GM21447 (cell line): Measurements from ENCODE around the gene PTGDR2.
"Not testable (repeated sequence)": the region's sequence is repeated elsewhere in the genome, so short reads cannot be mapped to it uniquely, and the experiment has no call there.

Experiments
- ATAC-seq: cut with Tn5 transposase; IDR thresholded peaks from one replicate; pipeline ENCODE4 v1.9.1; 2021; ENCODE audit not compliant: unreplicated experiment

PTGDR2 gene

DNA sequence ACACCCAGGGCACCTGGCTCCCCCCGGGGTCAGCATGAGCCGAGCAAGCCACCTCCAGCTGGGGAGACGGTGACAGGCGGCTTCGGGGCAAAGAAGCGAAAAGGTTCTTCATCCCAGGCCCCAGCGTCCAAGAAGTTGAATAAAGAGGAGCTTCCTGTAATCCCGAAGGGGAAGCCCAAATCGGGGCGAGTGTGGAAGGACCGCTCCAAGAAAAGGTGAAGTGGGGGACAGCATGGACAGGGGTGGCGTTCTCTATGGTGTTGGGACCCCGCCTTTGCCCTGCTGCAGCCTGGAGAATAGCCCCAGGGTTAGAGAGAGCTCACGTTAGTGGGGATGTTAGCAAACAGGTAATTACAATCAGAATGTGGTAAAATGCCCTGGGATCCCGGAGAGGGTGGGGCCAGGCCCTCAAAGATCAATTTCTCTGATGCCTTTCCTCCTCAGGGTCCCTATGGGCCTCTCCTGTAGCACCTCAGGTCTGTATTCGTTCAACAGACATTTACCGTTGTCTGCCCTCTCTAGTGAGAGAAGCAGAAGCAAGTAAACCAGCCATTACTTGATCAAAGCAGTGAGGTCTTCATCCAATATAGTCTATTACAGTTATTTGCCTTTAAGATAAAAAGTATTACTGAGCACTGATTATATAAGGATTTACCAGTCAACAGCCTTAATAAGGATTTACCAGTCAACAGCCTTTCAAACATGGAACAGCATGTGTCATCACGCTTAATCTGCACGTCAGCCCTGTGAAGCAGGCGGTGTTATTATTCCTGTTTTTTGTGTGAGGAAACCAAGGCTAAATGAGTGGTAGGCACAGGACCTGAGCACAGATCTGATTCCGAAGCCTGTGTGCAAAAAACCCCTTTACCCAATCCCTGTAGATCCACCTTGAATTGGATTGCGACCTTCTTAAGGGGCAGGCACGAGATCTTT is 12.8 kb downstream of the PTGDR2 start:
- ATAC-seq: peak; percentile 3

DNA sequence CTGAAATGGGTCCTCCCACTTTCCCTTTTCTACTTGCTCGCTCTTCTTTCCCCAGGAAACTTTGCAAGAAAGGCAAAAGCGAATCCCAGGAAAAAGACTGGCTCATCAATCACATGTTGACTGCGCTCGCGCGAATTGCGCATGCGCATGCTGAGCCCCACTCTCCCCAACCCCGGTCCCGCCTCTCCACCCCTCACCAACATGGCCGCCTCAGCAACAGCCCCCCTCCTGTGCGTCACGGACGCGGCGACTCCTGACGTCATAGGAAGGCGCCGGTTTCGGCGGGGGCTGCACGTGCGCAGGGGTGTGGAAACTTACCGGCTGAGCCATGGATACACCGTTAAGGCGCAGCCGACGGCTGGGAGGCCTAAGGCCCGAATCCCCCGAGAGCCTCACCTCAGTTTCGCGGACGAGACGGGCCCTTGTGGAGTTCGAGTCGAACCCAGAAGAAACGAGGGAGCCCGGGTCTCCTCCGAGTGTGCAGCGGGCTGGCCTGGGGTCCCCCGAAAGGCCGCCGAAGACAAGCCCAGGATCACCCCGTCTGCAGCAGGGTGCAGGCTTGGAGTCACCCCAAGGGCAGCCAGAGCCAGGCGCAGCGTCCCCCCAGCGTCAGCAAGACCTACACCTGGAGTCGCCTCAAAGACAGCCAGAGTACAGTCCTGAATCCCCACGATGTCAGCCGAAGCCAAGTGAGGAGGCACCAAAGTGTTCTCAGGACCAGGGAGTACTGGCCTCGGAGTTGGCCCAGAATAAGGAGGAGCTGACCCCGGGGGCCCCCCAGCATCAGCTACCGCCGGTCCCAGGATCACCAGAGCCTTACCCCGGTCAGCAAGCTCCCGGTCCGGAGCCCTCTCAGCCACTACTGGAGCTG is 13.7 kb downstream of the PTGDR2 start, which contains the start of gene CCDC86:
TSS of gene CCDC86 (plus strand) at position 317 of the 871 bp plus-strand sequence. CDS start at position 329, 12 bp downstream.
- peak; percentile 76 for ATAC-seq

DNA sequence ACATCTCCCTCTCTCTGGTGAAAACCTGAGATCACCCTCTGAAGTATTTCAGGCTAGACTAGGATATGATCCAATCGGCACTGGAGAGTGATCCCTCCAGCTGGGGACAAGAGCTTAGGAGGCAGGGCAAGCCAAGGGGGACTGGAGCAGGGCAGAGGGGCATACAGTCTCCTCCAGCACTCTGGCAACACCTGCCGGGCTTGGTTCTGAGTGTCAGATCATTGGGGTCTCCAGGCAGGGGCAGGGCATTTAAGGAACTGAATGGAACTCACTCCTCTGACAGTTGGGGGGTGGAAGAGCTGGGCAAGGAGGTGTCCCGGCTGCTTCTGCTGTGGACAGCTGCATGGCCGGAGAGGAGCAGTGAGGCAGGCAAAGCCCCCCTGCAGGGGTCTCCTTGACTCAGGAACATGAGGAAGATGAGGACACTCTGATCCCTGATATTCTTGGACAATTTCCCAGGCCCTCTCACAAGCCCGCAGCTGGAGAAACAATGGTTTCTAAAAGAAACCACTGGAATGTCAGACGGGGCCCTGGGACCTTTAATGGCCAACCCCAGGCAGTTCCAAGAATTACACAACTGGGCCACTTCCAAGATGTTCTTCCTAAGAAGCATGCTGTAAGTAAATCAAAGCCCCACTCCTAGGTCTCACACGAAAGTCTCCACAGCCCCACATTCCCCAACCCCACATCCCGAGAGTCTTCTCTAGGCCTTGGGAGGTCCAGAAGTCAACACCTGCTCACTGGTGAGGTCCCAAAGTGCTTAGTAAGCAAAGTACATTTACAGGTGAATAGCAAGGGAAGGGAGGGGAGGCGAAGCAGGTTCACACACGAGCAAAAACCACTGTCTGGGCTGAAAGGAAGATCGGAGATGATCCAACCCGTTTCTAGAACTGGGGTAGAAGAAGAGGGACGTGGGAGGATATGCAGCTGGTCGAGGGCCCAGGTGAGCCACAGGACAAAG is 15.0 kb downstream of the PTGDR2 start:
- no peak for ATAC-seq

DNA sequence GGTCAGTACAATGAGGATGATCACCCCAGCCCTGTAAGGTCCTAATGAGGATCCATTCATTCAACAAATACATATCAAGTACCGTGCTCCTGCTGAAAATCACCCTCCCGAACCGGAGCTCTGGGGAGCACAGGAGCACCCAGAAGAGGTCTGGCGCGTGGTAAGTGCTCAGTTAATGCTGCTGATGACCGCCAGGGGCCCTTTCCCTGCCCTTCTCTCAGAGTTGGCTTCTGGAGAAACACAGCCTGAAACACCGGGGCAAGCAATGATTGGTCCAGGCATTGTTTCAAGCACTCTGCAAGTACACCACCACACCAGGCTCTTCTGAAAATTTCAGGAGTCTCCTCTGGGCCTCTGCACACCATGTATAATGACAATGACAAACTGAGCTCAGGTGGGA is 17.6 kb downstream of the PTGDR2 start:
- no peak for ATAC-seq

DNA sequence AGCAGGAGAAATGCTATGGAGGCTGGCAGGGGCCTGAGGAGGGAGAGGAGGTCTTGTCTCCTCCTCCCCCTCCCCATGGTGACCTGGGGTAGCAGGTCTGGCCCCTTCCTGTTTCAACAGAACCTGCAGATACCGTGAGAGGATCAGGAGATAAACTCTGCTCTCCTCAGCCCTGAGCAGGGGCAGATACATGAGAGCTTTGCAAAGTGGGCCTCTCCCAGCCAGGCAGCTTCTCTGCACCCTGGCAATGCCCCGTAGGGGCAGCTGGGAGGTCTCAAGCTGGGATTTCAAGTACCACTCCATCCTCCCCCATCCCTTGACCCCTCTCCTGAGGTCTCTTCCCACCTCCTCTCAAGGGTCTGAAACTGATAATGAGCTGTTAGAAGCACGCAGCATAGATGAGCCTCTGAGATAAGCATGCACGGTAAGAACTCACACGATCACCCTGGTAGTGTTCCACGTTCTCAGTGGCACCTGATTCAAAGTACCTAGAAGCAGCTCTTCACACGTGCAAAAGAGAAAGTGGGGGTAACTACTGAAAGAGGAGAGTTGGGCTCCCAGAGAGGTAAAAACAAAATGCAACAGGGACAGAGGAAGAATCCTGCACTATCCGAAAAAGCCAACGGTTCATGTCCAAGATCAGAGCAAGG is 18.8 kb downstream of the PTGDR2 start:
- no peak for ATAC-seq

DNA sequence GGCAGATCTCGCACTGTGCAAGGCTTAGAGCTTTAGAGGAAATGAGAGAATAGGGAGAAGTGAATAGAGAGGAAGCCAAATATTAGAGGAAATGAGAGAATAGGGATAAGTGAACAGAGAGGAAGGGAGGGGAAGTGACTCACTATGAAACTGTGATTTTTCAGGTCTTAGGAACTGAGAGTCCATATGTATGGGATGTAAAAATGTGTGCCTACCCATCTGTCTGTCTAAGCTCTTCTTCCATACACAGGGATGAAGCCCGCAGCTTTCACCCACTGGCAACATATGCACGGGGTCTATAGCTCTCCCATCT is 20.3 kb downstream of the PTGDR2 start:
- ATAC-seq: no peak

DNA sequence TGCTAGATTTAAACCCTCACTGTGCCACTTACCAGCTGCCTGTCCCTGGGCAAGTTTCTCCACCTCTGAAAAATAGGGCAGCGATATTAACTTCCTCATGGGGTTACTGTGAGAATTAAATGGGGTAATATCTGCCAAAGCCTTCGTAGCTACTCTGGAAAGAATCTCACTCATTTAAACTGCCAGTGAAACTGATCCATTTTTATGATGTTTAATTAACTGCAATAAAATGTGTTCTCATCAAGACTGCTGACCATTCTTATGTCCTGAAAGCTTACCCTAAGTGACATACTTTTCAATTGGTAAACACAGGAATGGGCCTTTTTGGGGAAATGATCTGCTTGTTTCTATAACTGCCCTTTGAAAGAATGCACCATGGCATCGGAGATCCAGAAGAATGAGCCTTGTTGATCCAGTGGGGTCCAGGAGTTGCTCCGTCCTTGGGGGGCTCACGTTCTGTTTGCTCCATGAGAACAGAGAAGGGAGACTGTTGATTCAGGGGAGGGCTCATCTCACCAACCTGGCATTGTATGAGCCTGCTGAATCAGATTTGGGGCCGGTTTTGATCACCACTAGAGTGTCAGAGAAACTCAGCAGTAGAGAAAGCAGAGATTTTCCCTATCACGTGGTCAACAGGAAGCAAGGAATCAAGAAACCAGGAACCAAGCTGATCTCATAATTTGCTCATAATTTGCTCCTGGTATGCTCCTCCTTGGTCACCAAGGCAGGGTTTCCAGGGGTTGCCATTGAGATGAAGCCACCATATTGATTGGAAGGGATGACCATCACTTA is 20.8 kb downstream of the PTGDR2 start:
- no peak for ATAC-seq

DNA sequence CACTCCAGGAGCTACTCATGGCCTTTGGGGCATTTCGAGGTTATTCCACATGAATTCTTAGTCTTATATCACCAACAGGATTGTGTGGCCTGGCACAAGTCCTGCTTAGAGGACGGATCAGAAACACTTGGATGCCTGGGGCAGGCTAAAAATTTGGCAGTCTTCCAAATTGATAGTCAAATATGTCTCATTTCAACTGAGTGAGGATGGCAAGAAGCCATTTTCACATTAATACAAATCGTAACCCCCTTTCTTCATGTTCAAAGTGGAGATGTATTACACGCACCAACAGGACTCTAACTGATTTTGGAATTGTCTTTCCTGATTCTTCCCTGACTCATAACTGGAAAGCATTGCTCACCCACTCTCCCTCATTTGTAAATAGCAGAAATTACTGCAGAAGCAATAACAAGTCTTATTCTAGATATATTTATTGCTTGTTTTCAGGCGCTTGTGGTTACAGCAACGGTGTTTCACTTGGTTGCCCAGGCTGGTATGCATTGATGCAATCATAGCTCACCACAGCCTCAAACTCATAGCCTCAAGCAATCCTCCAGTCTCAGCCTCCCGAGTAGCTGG is 24.2 kb downstream of the PTGDR2 start:
- ATAC-seq: no peak

DNA sequence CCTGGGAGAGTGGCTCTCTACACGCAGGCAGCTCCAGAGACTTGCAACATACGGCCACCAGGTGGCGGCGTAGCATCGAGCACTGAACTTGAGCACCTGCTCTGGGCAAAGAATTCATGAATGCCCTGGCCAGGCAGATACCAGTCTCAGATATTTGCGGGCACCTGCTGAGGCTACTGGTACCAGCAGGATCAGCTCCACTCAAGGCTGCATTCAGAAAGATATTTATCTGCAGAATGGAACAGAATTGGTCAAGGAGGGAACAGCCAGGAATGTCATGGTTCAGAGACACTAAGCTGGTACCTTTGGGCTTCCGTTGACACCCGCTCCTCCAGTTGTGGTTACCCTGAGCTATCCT is 24.6 kb downstream of the PTGDR2 start:
- no peak for ATAC-seq

DNA sequence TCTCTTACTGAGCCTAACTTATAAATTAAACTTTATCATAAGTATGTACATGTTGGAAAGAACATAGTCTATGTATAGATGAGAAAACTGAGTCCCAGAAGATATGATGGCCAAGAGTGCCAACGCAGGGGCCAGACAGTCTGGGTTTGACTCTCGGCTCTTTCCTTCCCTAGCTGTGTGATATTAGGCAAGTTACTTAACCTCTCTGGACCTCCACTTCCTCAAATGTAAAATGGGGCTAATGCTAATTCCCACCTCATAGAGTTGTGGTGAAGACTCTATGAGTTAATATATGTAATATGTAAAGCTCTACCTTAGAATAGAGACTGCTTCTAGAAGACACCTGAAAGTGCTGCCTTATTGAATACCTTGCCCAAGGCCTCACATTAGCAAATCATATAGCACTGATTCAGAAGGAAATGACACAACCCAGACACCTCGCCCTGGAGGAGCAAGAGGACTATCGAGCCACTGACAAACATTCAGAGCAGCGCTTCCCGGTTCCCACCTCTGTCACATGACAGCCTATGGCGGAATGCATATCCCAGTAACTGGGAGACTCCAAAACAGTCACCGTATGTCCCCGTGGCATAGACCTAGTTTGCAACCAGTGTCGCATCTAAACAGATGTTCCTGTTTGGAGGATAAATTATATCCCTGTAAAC is 25.1 kb downstream of the PTGDR2 start:
- ATAC-seq: no peak

DNA sequence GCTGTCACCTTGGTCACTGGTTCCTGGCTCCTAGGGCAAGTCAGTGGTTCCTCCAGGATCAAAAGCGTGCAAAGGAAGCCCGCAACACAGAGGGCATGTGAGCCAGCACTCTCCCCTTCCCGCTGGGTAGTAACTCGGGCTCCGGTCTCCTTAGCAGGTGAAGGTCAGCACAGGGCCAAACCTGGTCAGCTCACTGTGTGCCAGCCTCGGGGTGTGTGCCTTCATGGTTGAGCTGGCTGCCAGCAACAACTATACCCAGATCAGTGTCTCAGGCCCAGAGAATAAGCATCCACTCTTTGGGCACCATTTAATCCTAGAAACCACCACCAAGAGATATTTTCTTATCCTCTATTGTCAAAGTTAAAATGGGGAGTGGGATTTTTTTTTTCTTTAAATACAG is 30.0 kb downstream of the PTGDR2 start:
- ATAC-seq: no peak

DNA sequence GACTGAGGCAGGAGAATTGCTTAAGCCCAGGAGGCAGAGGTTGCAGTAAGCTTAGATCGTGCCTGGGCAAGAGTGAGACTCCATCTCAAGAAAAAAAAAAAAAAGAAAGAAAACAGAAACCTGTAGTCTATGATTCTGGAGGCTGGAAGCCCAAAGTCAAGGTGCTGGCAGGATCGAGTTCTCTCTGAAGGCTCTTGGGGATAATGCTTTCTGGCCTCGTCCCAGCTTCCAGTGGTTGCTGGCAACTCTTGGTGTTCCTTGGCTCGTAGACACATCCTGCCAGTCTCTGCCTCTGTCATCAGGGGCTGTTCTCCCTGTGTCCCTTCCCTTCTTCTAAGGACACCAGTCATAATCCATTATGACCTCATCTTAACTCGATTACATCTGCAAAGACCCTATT is 30.6 kb downstream of the PTGDR2 start:
- no peak for ATAC-seq

DNA sequence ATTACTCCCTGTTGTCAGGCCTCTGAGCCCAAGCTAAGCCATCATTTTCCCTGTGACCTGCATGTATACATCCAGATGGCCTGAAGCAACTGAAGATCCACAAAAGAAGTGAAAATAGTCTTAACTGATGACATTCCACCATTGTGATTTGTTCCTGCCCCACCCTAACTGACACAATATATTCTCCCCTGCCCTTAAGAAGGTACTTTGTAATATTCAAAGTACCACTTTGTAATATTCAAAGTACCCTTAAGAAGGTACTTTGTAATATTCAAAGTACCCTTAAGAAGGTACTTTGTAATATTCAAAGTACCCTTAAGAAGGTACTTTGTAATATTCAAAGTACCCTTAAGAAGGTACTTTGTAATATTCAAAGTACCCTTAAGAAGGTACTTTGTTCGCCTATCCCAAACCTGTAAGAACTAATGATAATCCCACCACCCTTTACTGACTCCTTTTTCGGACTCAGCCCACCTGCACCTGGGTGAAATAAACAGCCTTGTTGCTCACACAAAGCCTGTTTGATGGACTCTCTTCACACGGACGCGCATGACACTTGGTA is 31.9 kb downstream of the PTGDR2 start:
- ATAC-seq: not testable (repeated sequence)

DNA sequence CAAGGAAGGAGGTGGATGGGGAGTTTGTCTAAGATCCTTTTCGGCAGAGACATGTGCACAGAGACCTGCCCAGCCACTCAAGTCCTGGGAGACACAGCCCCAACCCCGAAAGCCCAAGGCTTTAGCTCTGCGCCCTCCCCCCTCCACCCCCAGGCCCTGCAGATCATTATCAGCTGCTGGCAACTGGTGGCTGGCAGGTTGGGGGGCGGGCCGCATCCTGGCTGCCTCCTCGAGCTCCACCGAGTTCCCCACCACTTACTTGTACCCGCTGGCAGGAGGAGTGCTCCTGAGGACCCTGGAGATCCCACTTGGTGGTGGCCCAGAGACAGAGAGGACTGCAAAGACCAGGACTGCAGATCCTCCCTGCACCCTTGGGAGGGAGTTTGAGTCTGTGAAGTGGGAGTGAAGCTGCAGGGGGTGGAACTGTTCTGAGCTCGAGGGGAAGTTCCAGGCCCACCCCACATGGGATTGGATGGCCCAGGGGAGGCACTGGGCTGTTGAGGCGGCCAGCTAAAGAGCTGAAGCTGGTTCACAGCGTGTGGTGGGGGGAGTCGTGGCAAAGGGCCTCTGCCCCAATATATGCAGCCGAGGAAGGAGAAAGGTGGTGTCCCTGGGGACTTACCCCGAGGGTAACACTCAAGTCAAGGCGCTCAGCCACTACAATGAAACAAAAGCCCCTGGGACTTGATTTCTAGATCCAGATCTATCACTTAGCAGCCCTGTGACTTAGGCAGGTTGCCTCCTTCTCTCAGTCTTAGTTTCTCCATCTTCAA is 33.7 kb downstream of the PTGDR2 start:
- ATAC-seq: no peak

DNA sequence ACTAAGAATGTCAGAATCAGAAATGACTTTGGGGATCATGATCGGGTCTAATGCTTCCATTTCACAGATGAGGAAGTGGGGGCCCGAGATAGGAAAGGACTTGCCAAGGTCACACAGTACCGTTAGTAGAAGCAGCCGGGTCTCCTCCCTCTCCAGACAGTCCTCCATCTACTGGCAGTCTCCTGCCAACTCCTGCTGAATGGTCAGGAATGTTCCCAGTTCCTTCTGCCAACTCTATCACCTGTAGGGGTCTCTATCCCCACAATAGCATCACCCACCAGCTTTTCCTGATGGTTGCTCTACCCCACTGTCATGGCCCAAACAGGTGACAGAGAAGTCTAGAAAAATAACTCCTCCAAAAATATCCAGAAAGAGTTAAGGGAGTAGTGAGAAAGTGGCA is 37.7 kb downstream of the PTGDR2 start:
- no peak for ATAC-seq

DNA sequence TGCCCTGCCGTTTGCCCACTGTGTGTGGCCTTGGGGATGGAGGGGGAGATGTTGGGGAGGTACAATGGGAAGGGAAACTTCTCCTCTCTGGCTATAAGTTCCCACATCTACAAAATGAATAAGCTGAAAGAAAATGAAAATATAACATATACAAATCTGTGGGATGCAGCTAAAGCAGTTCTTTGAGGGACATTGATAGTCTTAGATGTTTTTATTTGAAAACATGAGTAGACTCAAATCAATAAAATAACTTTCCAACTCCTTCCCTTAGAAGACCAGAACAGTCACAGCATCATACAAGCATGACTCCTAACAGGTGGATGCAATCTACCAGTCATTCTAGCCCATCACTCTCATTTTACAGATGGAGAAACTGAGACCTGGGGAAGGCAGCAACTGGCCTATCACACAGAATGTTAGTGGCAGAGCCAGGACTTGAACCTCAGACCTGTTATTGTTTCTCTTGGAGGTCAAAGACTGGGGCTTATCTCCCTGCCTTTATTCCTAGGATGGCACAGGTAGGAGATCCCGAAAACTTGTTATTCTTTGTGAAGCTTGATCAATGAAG is 39.1 kb downstream of the PTGDR2 start:
- no peak for ATAC-seq

DNA sequence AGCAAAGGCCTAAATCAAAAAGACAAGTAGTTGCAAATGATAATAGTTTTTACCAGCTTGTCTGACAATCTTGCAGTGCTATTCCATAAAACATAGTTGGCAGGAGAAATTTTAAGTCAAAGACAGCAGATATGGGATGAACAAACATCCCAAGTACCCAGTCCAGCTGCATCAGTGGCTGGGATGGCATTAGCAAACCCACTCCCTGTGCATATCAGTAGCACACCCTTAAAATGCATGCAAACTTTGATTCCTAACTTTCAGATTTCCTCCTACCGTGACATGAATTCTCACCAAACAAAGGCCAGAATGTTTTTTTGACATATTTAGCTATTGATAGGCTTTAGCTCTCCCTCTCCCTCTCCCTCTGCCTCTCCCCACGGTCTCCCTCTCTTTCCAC is 41.6 kb downstream of the PTGDR2 start:
- ATAC-seq: no peak
